ENCODE measurements around the gene TAS2R43.
"Not testable (repeated sequence)": the region's sequence is repeated elsewhere in the genome, so short reads cannot be mapped to it uniquely, and the experiment has no call there.

TAS2R43 gene

GRCh38 chr12:11059041-11059440, 33.1 kb downstream of the TAS2R43 start:
- DNase-seq, result no peak

- no peak for DNase-seq
Measured at GRCh38 chr12:11055306-11055705, 36.8 kb downstream of the TAS2R43 start.

- not testable (repeated sequence) for DNase-seq
Measured at GRCh38 chr12:11049806-11050531, 42.1 kb downstream of the TAS2R43 start.

GRCh38 chr12:11041366-11041765, 50.7 kb downstream of the TAS2R43 start:
- not testable (repeated sequence) for DNase-seq
